PC-9 (cell line): ENCODE results near the gene F11R. TPM values are rescaled to one million over a fixed set of nuclear protein-coding genes. Genes with fewer than 3 reads are reported as not detected.

ENCODE experiments used
- BruUV-seq: library from RNA; stranded (reverse); fragments of 400-500 nt; replicated peaks from 2 replicates; lab custom pipeline; 2021; lab: Mats Ljungman, UMichigan
- CTCF ChIA-PET: fragments of 300-600 bp; sonication (Branson Sonifier 250); formaldehyde crosslinking; loops from one replicate; lab custom pipeline; 2022; ENCODE audit warnings: antibody characterized with exemption; lab: Charles Lee
- POLR2A ChIA-PET: fragments of 300-600 bp; sonication (Branson Sonifier 250); formaldehyde crosslinking; loops from one replicate; lab custom pipeline; 2022; ENCODE audit warnings: antibody characterized with exemption; ENCODE audit not compliant: unreplicated experiment; lab: Charles Lee
- DNase-seq, 2 experiments: peaks; one replicate each; pipeline versions ENCODE4 v3.0.0 to v3.0.0-alpha.2; 2015 to 2022; ENCODE audit warnings: mixed read lengths in 1 of 2
- H2AFZ ChIP-seq: fragments of 200-600 bp; sonication (generic); 2 replicates; pipeline ENCODE4 v1.8.1; 2017; ENCODE audit warnings: antibody characterized with exemption
- H3F3A ChIP-seq: fragments of 200-600 bp; sonication (generic); 2 replicates; pipeline ENCODE4 v1.8.1; 2017; ENCODE audit warnings: antibody characterized with exemption, mild to moderate bottlenecking, low read depth; ENCODE audit not compliant: insufficient read depth
- H3K27ac ChIP-seq: fragments of 200-600 bp; sonication (generic); 2 replicates; pipeline ENCODE4 v1.6.1; 2016; ENCODE audit warnings: mixed run types
- H3K27me3 ChIP-seq: fragments of 200-600 bp; sonication (generic); 2 replicates; pipeline ENCODE4 v1.6.1; 2016; ENCODE audit warnings: low read depth, mixed run types; ENCODE audit not compliant: insufficient read depth
- H3K36me3 ChIP-seq: fragments of 200-600 bp; sonication (generic); 2 replicates; pipeline ENCODE4 v1.6.1; 2016; ENCODE audit warnings: low read depth, mixed run types
- H3K4me1 ChIP-seq: fragments of 200-600 bp; sonication (generic); replicated peaks from 2 replicates; pipeline ENCODE4 v1.6.1; 2016; ENCODE audit warnings: mixed run types; ENCODE audit not compliant: insufficient read depth
- H3K4me2 ChIP-seq: fragments of 200-600 bp; sonication (generic); 2 replicates; pipeline ENCODE4 v1.6.1; 2017; ENCODE audit warnings: mixed run types
- H3K4me3 ChIP-seq: fragments of 200-600 bp; sonication (generic); 2 replicates; pipeline ENCODE4 v1.6.1; 2016; ENCODE audit warnings: mixed run types
- H3K79me2 ChIP-seq: fragments of 200-600 bp; sonication (generic); 2 replicates; pipeline ENCODE4 v1.6.1; 2017; ENCODE audit warnings: low read depth, mixed run types
- H3K9me2 ChIP-seq: fragments of 200-600 bp; sonication (generic); 2 replicates; pipeline ENCODE4 v1.8.1; 2017; ENCODE audit warnings: mild to moderate bottlenecking; ENCODE audit not compliant: insufficient read depth
- H3K9me3 ChIP-seq: fragments of 200-600 bp; sonication (generic); 2 replicates; pipeline ENCODE4 v1.8.1; 2016; ENCODE audit warnings: low read depth; ENCODE audit not compliant: insufficient read depth
- H4K20me1 ChIP-seq: fragments of 200-600 bp; sonication (generic); 2 replicates; pipeline ENCODE4 v1.8.1; 2017; ENCODE audit not compliant: insufficient read depth
- EZH2 ChIP-seq: fragments of 200-600 bp; sonication (generic); IDR thresholded peaks from 2 replicates; pipeline ENCODE4 v1.8.0; 2017; ENCODE audit warnings: antibody characterized with exemption, low read depth
- intact Hi-C: fragments of 100-400 bp; cut with micrococcal nuclease; formaldehyde crosslinking; loops from one replicate; pipeline ENCODE4 v1.10.0; 2022; ENCODE audit not compliant: unreplicated experiment
- total RNA-seq: library from RNA; stranded (reverse); gene quantifications from 2 replicates; pipeline ENCODE4 v1.2.3, GENCODE V29; 2021
- TF ChIP-seq, protein P1 (sequence below): fragments of 200-600 bp; sonication (generic); conservative IDR thresholded peaks from 2 replicates; pipeline ENCODE4 v1.6.1; 2017; ENCODE audit warnings: mixed run types, antibody characterized with exemption, mild to moderate bottlenecking, moderate library complexity

F11R gene
- total RNA-seq, 1 experiment from 2014 or later = 117 TPM

DNA sequence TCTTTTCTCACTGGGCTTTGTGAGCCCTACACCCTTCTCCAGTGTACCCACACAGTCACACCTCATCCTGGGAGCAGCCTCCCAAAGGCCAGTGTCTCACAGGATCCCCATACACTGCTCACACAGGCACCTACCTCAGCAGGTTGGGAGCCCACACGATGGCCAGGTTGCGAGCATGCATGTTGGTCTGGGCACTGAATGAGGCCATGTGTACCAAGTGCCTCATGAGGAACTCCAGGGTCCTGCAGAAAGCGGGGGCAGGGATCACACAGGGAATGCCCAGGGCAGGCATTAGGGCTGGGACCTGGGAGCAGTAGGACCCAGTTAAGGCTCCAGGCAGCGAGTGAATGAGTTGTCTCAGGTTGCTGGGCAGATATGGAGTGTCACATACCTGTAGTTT lies 33.3 kb upstream of the F11R start:
- H3K4me1 ChIP-seq = no peaks in the 10 kb centered on the region
- H3K9me3 ChIP-seq = peaks cover 3% of the 10 kb centered on the region; the same call in 1 of the 2 replicates
- BruUV-seq = no TSS peak
- ChIA-PET CTCF (no interaction called here), POLR2A (interaction anchor here (0.6 to 0.9 kb wide), 2 partner anchors 65 to 295 kb away, joined by 3 to 4 read pairs; no protein-coding TSS in a partner anchor)
- H3F3A ChIP-seq = no peaks in the 10 kb centered on the region
- intact Hi-C loops = no loop called here
- H4K20me1 ChIP-seq = no peaks in the 10 kb centered on the region
- no peak overlapping the region for H3K4me2 ChIP-seq
- no peaks in the 10 kb centered on the region for H3K79me2 ChIP-seq
- TF ChIP-seq, protein P1, sequence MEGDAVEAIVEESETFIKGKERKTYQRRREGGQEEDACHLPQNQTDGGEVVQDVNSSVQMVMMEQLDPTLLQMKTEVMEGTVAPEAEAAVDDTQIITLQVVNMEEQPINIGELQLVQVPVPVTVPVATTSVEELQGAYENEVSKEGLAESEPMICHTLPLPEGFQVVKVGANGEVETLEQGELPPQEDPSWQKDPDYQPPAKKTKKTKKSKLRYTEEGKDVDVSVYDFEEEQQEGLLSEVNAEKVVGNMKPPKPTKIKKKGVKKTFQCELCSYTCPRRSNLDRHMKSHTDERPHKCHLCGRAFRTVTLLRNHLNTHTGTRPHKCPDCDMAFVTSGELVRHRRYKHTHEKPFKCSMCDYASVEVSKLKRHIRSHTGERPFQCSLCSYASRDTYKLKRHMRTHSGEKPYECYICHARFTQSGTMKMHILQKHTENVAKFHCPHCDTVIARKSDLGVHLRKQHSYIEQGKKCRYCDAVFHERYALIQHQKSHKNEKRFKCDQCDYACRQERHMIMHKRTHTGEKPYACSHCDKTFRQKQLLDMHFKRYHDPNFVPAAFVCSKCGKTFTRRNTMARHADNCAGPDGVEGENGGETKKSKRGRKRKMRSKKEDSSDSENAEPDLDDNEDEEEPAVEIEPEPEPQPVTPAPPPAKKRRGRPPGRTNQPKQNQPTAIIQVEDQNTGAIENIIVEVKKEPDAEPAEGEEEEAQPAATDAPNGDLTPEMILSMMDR = no peak
- no peak for TF ChIP-seq EZH2
- no peaks in the 10 kb centered on the region for H3K36me3 ChIP-seq
- no peak for DNase-seq
- H3K27ac ChIP-seq = no peak overlapping the region
- H3K4me3 ChIP-seq = no peak overlapping the region
- no peaks in the 10 kb centered on the region for H3K9me2 ChIP-seq
- no peak overlapping the region for H2AFZ ChIP-seq
- no peaks in the 10 kb centered on the region for H3K27me3 ChIP-seq

DNA sequence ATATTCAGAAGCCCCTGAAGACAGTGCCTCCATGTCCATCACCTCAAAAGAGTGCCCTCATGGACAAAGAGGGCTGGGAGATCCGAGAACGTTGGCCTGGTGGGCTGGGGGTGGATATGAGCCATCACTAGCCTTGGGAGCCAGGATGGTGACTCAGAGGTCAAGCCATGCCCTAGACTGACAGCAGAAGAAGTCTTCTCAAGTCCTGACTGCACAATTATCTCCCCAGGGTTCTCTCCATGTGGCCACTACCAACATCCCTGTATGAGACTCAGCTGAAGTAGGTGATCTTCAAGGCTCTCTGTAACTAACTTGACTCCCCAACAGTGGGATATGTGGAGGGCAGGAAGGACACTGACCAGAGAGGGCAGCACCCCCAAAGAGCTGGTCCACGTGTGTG lies 31.9 kb upstream of the F11R start:
- no peaks in the 10 kb centered on the region for H3K36me3 ChIP-seq
- H3K4me3 ChIP-seq = no peak overlapping the region
- CTCF ChIA-PET = no interaction called here
- H4K20me1 ChIP-seq = no peaks in the 10 kb centered on the region
- intact Hi-C loops = no loop called here
- DNase-seq = no peak
- no peaks in the 10 kb centered on the region for H3K9me2 ChIP-seq
- H3K27me3 ChIP-seq = no peaks in the 10 kb centered on the region
- POLR2A ChIA-PET = interaction anchor here (0.6 kb wide), 1 partner anchor 109 kb away, joined by 3 read pairs; no protein-coding TSS in a partner anchor
- H3K27ac ChIP-seq = no peak overlapping the region
- H3K9me3 ChIP-seq = peaks cover 5% of the 10 kb centered on the region; the same call in 1 of the 2 replicates
- H3K4me1 ChIP-seq = no peaks in the 10 kb centered on the region
- TF ChIP-seq, protein P1 = no peak
- no peak for TF ChIP-seq EZH2
- H3F3A ChIP-seq = no peaks in the 10 kb centered on the region
- H2AFZ ChIP-seq = no peak overlapping the region
- no peak overlapping the region for H3K4me2 ChIP-seq
- no TSS peak for BruUV-seq
- no peaks in the 10 kb centered on the region for H3K79me2 ChIP-seq

DNA sequence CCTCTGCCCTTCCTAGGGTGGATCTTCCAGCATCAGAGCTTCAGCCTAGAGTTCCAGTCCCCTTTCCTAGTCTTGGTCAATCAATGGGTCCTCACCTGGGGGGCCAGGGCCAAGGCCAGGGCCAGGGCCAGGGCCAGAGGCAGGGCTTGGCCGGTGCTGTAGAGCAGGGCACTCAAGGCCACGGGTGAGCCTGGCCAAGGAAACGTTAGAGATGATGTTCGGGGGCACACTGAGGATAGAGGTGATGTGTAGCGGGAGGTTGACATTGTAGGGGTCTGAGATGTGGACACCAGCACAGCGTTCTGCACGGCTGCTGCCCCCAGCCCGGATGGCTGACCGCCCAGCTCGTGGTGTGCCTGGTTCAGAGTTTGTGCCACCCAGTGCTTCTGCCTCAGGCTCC lies 30.3 kb upstream of the F11R start:
- H3K27me3 ChIP-seq = no peaks in the 10 kb centered on the region
- no peaks in the 10 kb centered on the region for H3K9me2 ChIP-seq
- H3K4me1 ChIP-seq = peaks cover 8% of the 10 kb centered on the region
- H3K36me3 ChIP-seq = no peaks in the 10 kb centered on the region
- no peaks in the 10 kb centered on the region for H3K79me2 ChIP-seq
- intact Hi-C loops = no loop called here
- H4K20me1 ChIP-seq = no peaks in the 10 kb centered on the region
- no peak overlapping the region for H3K4me2 ChIP-seq
- no peak for DNase-seq
- POLR2A ChIA-PET = interaction anchor here (0.6 to 0.7 kb wide), 2 partner anchors 30 kb away, joined by 7 to 17 read pairs; partner anchors contain the start of gene F11R
- H3K4me3 ChIP-seq = no peak overlapping the region
- H3K27ac ChIP-seq = no peak overlapping the region
- H2AFZ ChIP-seq = no peak overlapping the region
- CTCF ChIA-PET = no interaction called here
- no TSS peak for BruUV-seq
- TF ChIP-seq EZH2 = no peak
- TF ChIP-seq, protein P1 = no peak
- H3K9me3 ChIP-seq = peaks cover 16% of the 10 kb centered on the region
- no peaks in the 10 kb centered on the region for H3F3A ChIP-seq
